HCT116 (cell line): ENCODE measurements around the gene GABRB3. TPM values are rescaled to one million over a fixed set of nuclear protein-coding genes. Genes with fewer than 3 reads are reported as not detected.

Experiments used
- ATAC-seq: fragments of 200-7000 bp; cut with Tn5 transposase; 2 replicates; pipeline ENCODE4 v1.9.1; 2020; ENCODE audit warnings: mild to moderate bottlenecking, moderate library complexity
- BruUV-seq: library from RNA; stranded (reverse); fragments of 400-500 nt; replicated peaks from 2 replicates; lab custom pipeline; 2021; lab: Mats Ljungman, UMichigan
- CTCF ChIA-PET: fragments of 300-600 bp; sonication (Branson Sonifier 250); formaldehyde crosslinking; loops from one replicate; lab custom pipeline; 2021; ENCODE audit warnings: antibody characterized with exemption; lab: Charles Lee
- POLR2A ChIA-PET: fragments of 300-600, 350-600 bp; sonication (Branson Sonifier 250); formaldehyde crosslinking; loops from one replicate; lab custom pipeline; 2021; ENCODE audit warnings: antibody characterized with exemption; lab: Charles Lee
- RAD21 ChIA-PET, 2 experiments: fragments of 300-600 bp; sonication (Branson Sonifier 250); formaldehyde crosslinking; loops; one replicate each; lab custom pipeline; 2023; ENCODE audit warnings: low total read pairs in 2 of 2; ENCODE audit not compliant: uncharacterized antibody in 2 of 2, unreplicated experiment in 2 of 2, low non-redundant PET in 1 of 2; lab: Charles Lee
- DNase-seq: peaks from one replicate; pipeline ENCODE4 v3.0.0-alpha.2; 2010; ENCODE audit warnings: low read depth, low spot score
- H2AFZ ChIP-seq: fragments of 200-600 bp; shearing (Covaris generic), sonication (generic); 2 replicates; pipeline ENCODE4 v1.6.1; 2017; ENCODE audit warnings: low read depth, mixed run types, mixed read lengths, antibody characterized with exemption, low read length; ENCODE audit not compliant: poor library complexity, severe bottlenecking
- H3K27ac ChIP-seq: 2 replicates; pipeline ENCODE4 v1.5.1; 2012; ENCODE audit warnings: low read depth, low read length
- H3K27me3 ChIP-seq: fragments of 200-600 bp; sonication (generic); 2 replicates; pipeline ENCODE4 v1.6.1; 2016; ENCODE audit warnings: mixed run types, low read length, mixed read lengths; ENCODE audit not compliant: insufficient read depth
- H3K36me3 ChIP-seq, 2 experiments: fragments of 200-500 bp in 1 of 2; fragments of 200-600 bp in 1 of 2; sonication (Bioruptor generic) in 1 of 2; sonication (generic) in 1 of 2; 2 replicates each; pipeline versions ENCODE4 v1.5.1 to v1.6.1; 2014 to 2016; ENCODE audit warnings: low read length in 2 of 2, inconsistent platforms in 1 of 2, mixed read lengths in 1 of 2, mixed run types in 1 of 2; ENCODE audit not compliant: insufficient read depth in 2 of 2, control insufficient read depth in 1 of 2
- H3K4me1 ChIP-seq, 2 experiments: fragments of 200-600 bp in 1 of 2; sonication (generic) in 1 of 2; 2 replicates each; pipeline versions ENCODE4 v1.5.1 to v1.6.1; 2012 to 2017; ENCODE audit warnings: low read length in 2 of 2, inconsistent platforms in 1 of 2, mild to moderate bottlenecking in 1 of 2, mixed read lengths in 1 of 2, mixed run types in 1 of 2, moderate library complexity in 1 of 2; ENCODE audit not compliant: insufficient read depth in 2 of 2, control insufficient read depth in 1 of 2
- H3K4me2 ChIP-seq: fragments of 200-600 bp; sonication (generic); 2 replicates; pipeline ENCODE4 v1.6.1; 2017; ENCODE audit warnings: mixed run types, low read length, mixed read lengths
- H3K4me3 ChIP-seq, 2 experiments: fragments of 200-600 bp in 1 of 2; sonication (generic) in 1 of 2; replicated peaks in 1 of 2; 2 replicates each; pipeline ENCODE4 v1.5.1; 2011 to 2016; ENCODE audit warnings: low read length in 2 of 2, control low read depth in 1 of 2, low read depth in 1 of 2, mild to moderate bottlenecking in 1 of 2, mixed read lengths in 1 of 2, mixed run types in 1 of 2
- H3K79me2 ChIP-seq: fragments of 200-600 bp; sonication (generic); 2 replicates; pipeline ENCODE4 v1.6.1; 2017; ENCODE audit warnings: mild to moderate bottlenecking, mixed run types, low read length, moderate library complexity, mixed read lengths; ENCODE audit not compliant: insufficient read depth
- H3K9ac ChIP-seq: fragments of 200-600 bp; sonication (generic); 2 replicates; pipeline ENCODE4 v1.6.1; 2016; ENCODE audit warnings: low read length, mixed read lengths
- H3K9me2 ChIP-seq: fragments of 200-600 bp; sonication (generic), shearing (Covaris generic); 2 replicates; pipeline ENCODE4 v1.6.1; 2017; ENCODE audit warnings: mixed run types, mild to moderate bottlenecking, moderate library complexity; ENCODE audit not compliant: insufficient read depth
- H3K9me3 ChIP-seq, 2 experiments: fragments of 200-500 bp in 1 of 2; fragments of 200-600 bp in 1 of 2; sonication (Bioruptor generic) in 1 of 2; sonication (generic) in 1 of 2; 2 replicates each; pipeline ENCODE4 v1.6.1; 2014 to 2017; ENCODE audit warnings: low read length in 2 of 2, mixed read lengths in 2 of 2, inconsistent platforms in 1 of 2, low read depth in 1 of 2, mild to moderate bottlenecking in 1 of 2, mixed run types in 1 of 2, moderate library complexity in 1 of 2; ENCODE audit not compliant: control insufficient read depth in 1 of 2, insufficient read depth in 1 of 2
- H4K20me1 ChIP-seq: fragments of 200-600 bp; sonication (generic), shearing (Covaris generic); 2 replicates; pipeline ENCODE4 v1.6.1; 2017; ENCODE audit warnings: mixed run types, mild to moderate bottlenecking, moderate library complexity; ENCODE audit not compliant: insufficient read depth
- CBX3 ChIP-seq: IDR thresholded peaks from 2 replicates; pipeline ENCODE4 v1.6.1; 2012; ENCODE audit warnings: low read depth
- EGR1 ChIP-seq: IDR thresholded peaks from 2 replicates; pipeline ENCODE4 v1.6.1; 2012; ENCODE audit warnings: low read depth
- ELF1 ChIP-seq: IDR thresholded peaks from 2 replicates; pipeline ENCODE4 v1.6.1; 2012; ENCODE audit warnings: low read depth, borderline replicate concordance
- EZH2 ChIP-seq: fragments of 200-600 bp; sonication (generic); IDR thresholded peaks from 2 replicates; pipeline ENCODE4 v1.6.1; 2017; ENCODE audit warnings: antibody characterized with exemption, mixed run types
- POLR2AphosphoS5 ChIP-seq: IDR thresholded peaks from 2 replicates; pipeline ENCODE4 v1.6.1; 2011; ENCODE audit warnings: mild to moderate bottlenecking, low read depth, low read length, moderate library complexity
- SP1 ChIP-seq: IDR thresholded peaks from 2 replicates; pipeline ENCODE4 v1.6.1; 2012; ENCODE audit warnings: low read depth
- SRF ChIP-seq: IDR thresholded peaks from 2 replicates; pipeline ENCODE4 v1.6.1; 2012; ENCODE audit warnings: low read depth
- TCF7L2 ChIP-seq: IDR thresholded peaks from 2 replicates; pipeline ENCODE4 v1.7.0; 2011; ENCODE audit warnings: borderline replicate concordance, inconsistent platforms; ENCODE audit not compliant: insufficient read depth, insufficient read length; ENCODE audit errors: extremely low read depth
- YY1 ChIP-seq: IDR thresholded peaks from 2 replicates; pipeline ENCODE4 v1.6.1; 2011; ENCODE audit warnings: low read length, low read depth, moderate library complexity, mild to moderate bottlenecking; ENCODE audit not compliant: insufficient replicate concordance; ENCODE audit errors: extremely low read depth
- ZFX ChIP-seq: fragments of 450-650 bp; IDR thresholded peaks from 2 replicates; pipeline ENCODE4 v1.6.1; 2017
- intact Hi-C: fragments of 100-400 bp; cut with micrococcal nuclease; formaldehyde crosslinking; loops from 2 replicates; pipeline ENCODE4 v1.10.0; 2022
- total RNA-seq: library from RNA; stranded (reverse); gene quantifications from one replicate; pipeline ENCODE4 v1.2.1, GENCODE V29; 2021; ENCODE audit not compliant: unreplicated experiment
- TF ChIP-seq, protein P1 (sequence below), 3 experiments: fragments of 200-600 bp in 1 of 3; sonication (generic) in 1 of 3; IDR thresholded peaks in 2 of 3; conservative IDR thresholded peaks in 1 of 3; 2 replicates each; pipeline ENCODE4 v1.5.1; 2012 to 2017; ENCODE audit warnings: low read depth in 2 of 3, low read length in 2 of 3, antibody characterized with exemption in 1 of 3, borderline replicate concordance in 1 of 3, control low read depth in 1 of 3, mild to moderate bottlenecking in 1 of 3, mixed read lengths in 1 of 3, mixed run types in 1 of 3, moderate library complexity in 1 of 3; ENCODE audit not compliant: insufficient read depth in 1 of 3
- TF ChIP-seq, protein P2 (sequence below): IDR thresholded peaks from 2 replicates; pipeline ENCODE4 v1.6.1; 2012; ENCODE audit warnings: low read depth
- TF ChIP-seq, protein P3 (sequence below): IDR thresholded peaks from 2 replicates; pipeline ENCODE4 v1.6.1; 2012
- TF ChIP-seq, protein P4 (sequence below): IDR thresholded peaks from 2 replicates; pipeline ENCODE4 v1.6.1; 2011; ENCODE audit warnings: mild to moderate bottlenecking, low read length, moderate library complexity; ENCODE audit not compliant: insufficient replicate concordance; ENCODE audit errors: extremely low read depth

GABRB3 gene
- total RNA-seq, 1 experiment from 2014 or later = 0.52 TPM

- TF ChIP-seq TCF7L2 (no peak), ELF1 (no peak), CBX3 (no peak), ZFX (no peak), POLR2AphosphoS5 (no peak), YY1 (no peak)
- TF ChIP-seq, protein P1, sequence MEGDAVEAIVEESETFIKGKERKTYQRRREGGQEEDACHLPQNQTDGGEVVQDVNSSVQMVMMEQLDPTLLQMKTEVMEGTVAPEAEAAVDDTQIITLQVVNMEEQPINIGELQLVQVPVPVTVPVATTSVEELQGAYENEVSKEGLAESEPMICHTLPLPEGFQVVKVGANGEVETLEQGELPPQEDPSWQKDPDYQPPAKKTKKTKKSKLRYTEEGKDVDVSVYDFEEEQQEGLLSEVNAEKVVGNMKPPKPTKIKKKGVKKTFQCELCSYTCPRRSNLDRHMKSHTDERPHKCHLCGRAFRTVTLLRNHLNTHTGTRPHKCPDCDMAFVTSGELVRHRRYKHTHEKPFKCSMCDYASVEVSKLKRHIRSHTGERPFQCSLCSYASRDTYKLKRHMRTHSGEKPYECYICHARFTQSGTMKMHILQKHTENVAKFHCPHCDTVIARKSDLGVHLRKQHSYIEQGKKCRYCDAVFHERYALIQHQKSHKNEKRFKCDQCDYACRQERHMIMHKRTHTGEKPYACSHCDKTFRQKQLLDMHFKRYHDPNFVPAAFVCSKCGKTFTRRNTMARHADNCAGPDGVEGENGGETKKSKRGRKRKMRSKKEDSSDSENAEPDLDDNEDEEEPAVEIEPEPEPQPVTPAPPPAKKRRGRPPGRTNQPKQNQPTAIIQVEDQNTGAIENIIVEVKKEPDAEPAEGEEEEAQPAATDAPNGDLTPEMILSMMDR (IDR thresholded peaks at IDR 0.05 in 2 of 3, conservative IDR thresholded peaks at IDR 0.05 in 1 of 3; ENCODE audit: borderline replicate concordance in 1 of 3, insufficient read depth in 1 of 3, low read depth in 2 of 3, low read length in 2 of 3) = no peak
Observed at GRCh38 chr15:26561130-26561529, 211.7 kb downstream of the GABRB3 start (continued).

- no TSS peak for BruUV-seq
- no peak for ATAC-seq
- TF ChIP-seq POLR2AphosphoS5 = no peak
- TF ChIP-seq SP1 = no peak
- TF ChIP-seq, protein P1 (IDR thresholded peaks at IDR 0.05 in 2 of 3, conservative IDR thresholded peaks at IDR 0.05 in 1 of 3; ENCODE audit: borderline replicate concordance in 1 of 3, insufficient read depth in 1 of 3, low read depth in 2 of 3, low read length in 2 of 3) = no peak
- TF ChIP-seq, protein P2, sequence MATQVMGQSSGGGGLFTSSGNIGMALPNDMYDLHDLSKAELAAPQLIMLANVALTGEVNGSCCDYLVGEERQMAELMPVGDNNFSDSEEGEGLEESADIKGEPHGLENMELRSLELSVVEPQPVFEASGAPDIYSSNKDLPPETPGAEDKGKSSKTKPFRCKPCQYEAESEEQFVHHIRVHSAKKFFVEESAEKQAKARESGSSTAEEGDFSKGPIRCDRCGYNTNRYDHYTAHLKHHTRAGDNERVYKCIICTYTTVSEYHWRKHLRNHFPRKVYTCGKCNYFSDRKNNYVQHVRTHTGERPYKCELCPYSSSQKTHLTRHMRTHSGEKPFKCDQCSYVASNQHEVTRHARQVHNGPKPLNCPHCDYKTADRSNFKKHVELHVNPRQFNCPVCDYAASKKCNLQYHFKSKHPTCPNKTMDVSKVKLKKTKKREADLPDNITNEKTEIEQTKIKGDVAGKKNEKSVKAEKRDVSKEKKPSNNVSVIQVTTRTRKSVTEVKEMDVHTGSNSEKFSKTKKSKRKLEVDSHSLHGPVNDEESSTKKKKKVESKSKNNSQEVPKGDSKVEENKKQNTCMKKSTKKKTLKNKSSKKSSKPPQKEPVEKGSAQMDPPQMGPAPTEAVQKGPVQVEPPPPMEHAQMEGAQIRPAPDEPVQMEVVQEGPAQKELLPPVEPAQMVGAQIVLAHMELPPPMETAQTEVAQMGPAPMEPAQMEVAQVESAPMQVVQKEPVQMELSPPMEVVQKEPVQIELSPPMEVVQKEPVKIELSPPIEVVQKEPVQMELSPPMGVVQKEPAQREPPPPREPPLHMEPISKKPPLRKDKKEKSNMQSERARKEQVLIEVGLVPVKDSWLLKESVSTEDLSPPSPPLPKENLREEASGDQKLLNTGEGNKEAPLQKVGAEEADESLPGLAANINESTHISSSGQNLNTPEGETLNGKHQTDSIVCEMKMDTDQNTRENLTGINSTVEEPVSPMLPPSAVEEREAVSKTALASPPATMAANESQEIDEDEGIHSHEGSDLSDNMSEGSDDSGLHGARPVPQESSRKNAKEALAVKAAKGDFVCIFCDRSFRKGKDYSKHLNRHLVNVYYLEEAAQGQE = no peak
- TF ChIP-seq, protein P3, sequence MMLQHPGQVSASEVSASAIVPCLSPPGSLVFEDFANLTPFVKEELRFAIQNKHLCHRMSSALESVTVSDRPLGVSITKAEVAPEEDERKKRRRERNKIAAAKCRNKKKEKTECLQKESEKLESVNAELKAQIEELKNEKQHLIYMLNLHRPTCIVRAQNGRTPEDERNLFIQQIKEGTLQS = no peak
- no peak for TF ChIP-seq EZH2
- no peak for TF ChIP-seq SRF
- TF ChIP-seq, protein P4, sequence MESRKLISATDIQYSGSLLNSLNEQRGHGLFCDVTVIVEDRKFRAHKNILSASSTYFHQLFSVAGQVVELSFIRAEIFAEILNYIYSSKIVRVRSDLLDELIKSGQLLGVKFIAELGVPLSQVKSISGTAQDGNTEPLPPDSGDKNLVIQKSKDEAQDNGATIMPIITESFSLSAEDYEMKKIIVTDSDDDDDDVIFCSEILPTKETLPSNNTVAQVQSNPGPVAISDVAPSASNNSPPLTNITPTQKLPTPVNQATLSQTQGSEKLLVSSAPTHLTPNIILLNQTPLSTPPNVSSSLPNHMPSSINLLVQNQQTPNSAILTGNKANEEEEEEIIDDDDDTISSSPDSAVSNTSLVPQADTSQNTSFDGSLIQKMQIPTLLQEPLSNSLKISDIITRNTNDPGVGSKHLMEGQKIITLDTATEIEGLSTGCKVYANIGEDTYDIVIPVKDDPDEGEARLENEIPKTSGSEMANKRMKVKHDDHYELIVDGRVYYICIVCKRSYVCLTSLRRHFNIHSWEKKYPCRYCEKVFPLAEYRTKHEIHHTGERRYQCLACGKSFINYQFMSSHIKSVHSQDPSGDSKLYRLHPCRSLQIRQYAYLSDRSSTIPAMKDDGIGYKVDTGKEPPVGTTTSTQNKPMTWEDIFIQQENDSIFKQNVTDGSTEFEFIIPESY = no peak
- no peak for TF ChIP-seq EGR1
- no peak for TF ChIP-seq TCF7L2
Observed at GRCh38 chr15:26555898-26556297, 217.0 kb downstream of the GABRB3 start.

More at GRCh38 chr15:26555898-26556297, 217.0 kb downstream of the GABRB3 start:
- Histone ChIP-seq H3K4me2 (no peak overlapping the region), H3K27ac (no peak overlapping the region), H3K27me3 (no peaks in the 10 kb centered on the region), H3K4me1 (no peaks in the 10 kb centered on the region), H3K36me3 (no peaks in the 10 kb centered on the region), H3K9ac (no peak overlapping the region), H2AFZ (no peak overlapping the region), H3K79me2 (no peaks in the 10 kb centered on the region), H3K9me2 (no peaks in the 10 kb centered on the region), H4K20me1 (no peaks in the 10 kb centered on the region), H3K9me3 (peaks cover 4 to 32% of the 10 kb centered on the region in 2 experiments; a peak in 2 of 4 replicates), H3K4me3 (no peak overlapping the region)
- no peak for DNase-seq
- ChIA-PET POLR2A (no interaction called here), RAD21 (no interaction called here), CTCF (no interaction called here)
- intact Hi-C loops = no loop called here
